ENCODE measurements around the gene HOXA5. TPM values are rescaled to one million over a fixed set of nuclear protein-coding genes. Genes with fewer than 3 reads are reported as not detected.

HOXA5 gene
- total and polyA plus RNA-seq, 2 of the 8 experiments (the other 6 are each of a cell fraction or from before 2014, with no cell fraction given): not detected

DNA sequence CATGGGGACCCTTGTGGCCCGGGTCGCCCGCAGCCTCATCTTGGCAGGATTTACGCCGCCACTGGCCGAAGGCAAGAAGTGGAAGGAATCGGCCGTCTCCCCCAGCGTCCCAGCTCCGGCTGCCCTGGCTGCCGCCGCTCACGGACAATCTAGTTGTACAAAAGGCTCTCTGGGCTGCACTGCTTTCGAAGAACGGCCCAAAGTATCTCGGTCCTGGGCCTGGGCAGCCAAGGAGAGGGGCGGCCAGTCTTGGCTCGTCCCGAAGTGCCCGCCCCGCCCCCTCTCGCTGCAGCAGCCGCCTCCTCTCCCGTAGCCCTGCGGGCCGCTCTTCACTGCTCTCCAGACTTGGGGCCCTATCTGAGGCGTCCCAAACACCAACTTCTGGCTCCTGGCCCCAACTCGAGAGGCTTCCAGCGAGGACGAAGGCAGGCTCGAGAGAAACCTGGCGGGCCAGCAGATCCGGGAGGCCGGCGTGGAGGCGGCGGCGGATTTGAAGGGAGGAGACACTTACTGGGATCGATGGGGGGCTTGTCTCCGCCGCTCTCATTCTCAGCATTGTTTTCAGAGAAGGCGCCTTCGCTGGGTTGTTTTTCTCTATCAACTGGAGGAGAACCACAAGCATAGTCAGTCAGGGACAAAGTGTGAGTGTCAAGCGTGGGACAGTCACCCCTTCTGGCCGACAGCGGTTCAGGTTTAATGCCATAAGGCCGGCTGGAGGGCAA, 21.0 kb upstream of the HOXA5 start (continued):
- no peak for TF ChIP-seq NANOG (IDR thresholded peaks at IDR 0.05; ENCODE audit: insufficient read depth, low read depth, low read length, poor library complexity, severe bottlenecking)
- TF ChIP-seq TAF7 (optimal IDR thresholded peaks at IDR 0.05; ENCODE audit: borderline replicate concordance, low read depth, low read length): no peak
- no peak for TF ChIP-seq CEBPB (IDR thresholded peaks at IDR 0.05; ENCODE audit: low read depth, low read length)
- TF ChIP-seq SIX5 (IDR thresholded peaks at IDR 0.05; ENCODE audit: low read depth, low read length): no peak
- TF ChIP-seq, protein P1, sequence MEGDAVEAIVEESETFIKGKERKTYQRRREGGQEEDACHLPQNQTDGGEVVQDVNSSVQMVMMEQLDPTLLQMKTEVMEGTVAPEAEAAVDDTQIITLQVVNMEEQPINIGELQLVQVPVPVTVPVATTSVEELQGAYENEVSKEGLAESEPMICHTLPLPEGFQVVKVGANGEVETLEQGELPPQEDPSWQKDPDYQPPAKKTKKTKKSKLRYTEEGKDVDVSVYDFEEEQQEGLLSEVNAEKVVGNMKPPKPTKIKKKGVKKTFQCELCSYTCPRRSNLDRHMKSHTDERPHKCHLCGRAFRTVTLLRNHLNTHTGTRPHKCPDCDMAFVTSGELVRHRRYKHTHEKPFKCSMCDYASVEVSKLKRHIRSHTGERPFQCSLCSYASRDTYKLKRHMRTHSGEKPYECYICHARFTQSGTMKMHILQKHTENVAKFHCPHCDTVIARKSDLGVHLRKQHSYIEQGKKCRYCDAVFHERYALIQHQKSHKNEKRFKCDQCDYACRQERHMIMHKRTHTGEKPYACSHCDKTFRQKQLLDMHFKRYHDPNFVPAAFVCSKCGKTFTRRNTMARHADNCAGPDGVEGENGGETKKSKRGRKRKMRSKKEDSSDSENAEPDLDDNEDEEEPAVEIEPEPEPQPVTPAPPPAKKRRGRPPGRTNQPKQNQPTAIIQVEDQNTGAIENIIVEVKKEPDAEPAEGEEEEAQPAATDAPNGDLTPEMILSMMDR (IDR thresholded peaks at IDR 0.05; ENCODE audit: control extremely low read depth in 1 of 3, insufficient read depth in 1 of 3, low read depth in 1 of 3, low read length in 3 of 3): peak; percentile 25 to 47 (median 39); a peak in 3 of 4 replicates
- TF ChIP-seq SP2 (IDR thresholded peaks at IDR 0.05; ENCODE audit: low read length): no peak
